Colonic mucosa (tissue), 4 donors: Measurements from ENCODE around the gene NDUFS2. TPM values are rescaled to one million over a fixed set of nuclear protein-coding genes. Genes with fewer than 3 reads are reported as not detected.
A peak's percentile ranks its signal among the peaks of the same experiment; 100 is the strongest.

Experiments used
- DNase-seq: peaks from one replicate; pipeline ENCODE4 v3.0.0-alpha.2; 2020
- H3K27ac ChIP-seq: fragments of 200-600 bp; one replicate; pipeline ENCODE4 v1.8.0; 2021
- H3K27me3 ChIP-seq: fragments of 200-600 bp; one replicate; pipeline ENCODE4 v1.8.0; 2021
- H3K36me3 ChIP-seq: fragments of 200-600 bp; one replicate; pipeline ENCODE4 v1.8.0; 2021
- H3K4me1 ChIP-seq: fragments of 200-600 bp; one replicate; pipeline ENCODE4 v1.8.0; 2021; ENCODE audit warnings: mild to moderate bottlenecking
- H3K4me3 ChIP-seq: fragments of 200-600 bp; one replicate; pipeline ENCODE4 v1.8.0; 2021
- H3K9ac ChIP-seq, 2 donors: one replicate each; pipeline ENCODE4 v1.7.0; 2013; ENCODE audit warnings: control low read depth in 2 of 2, low read depth in 2 of 2, low read length in 2 of 2
- H3K9me3 ChIP-seq: fragments of 200-600 bp; one replicate; pipeline ENCODE4 v1.8.0; 2021
- intact Hi-C: fragments of 100-400 bp; cut with DNase I; formaldehyde crosslinking; loops from one replicate; pipeline ENCODE4 v1.14.1; 2022
- total RNA-seq, 2 donors: library from RNA; stranded (reverse); fragmentation: NEBNext Ultra II Directional in 1 of 2; extraction: Animal tissue kit (Norgen Biotek cat#: 25700) in 1 of 2; gene quantifications; one replicate each; pipeline ENCODE4 v1.2.1, GENCODE V29; 2021
- TF ChIP-seq, protein P1 (sequence below): fragments of 200-600 bp; IDR thresholded peaks from one replicate; pipeline ENCODE4 v1.8.0; 2022; ENCODE audit warnings: antibody characterized with exemption, mild to moderate bottlenecking
- donor health status: healthy.
- donor health status: DM: no; HTN: no; CAD: no.
- donor health status: DM: no; HTN: no; CAD: no.

Gene NDUFS2
- total RNA-seq, 2 donors from 2014 or later = 167 to 169 TPM

GRCh38 chr1:161226759-161227158 is 24.6 kb downstream of the NDUFS2 start:
- Histone ChIP-seq H3K9me3 (no peaks in the 10 kb centered on the region), H3K27ac (peak overlapping the region; percentile 54), H3K4me3 (peak overlapping the region; percentile 58), H3K4me1 (peaks cover 20% of the 10 kb centered on the region), H3K27me3 (no peaks in the 10 kb centered on the region), H3K36me3 (peaks cover 7% of the 10 kb centered on the region), H3K9ac (peak overlapping the region; percentile 65 to 76)
- DNase-seq = no peak
- TF ChIP-seq, protein P1, sequence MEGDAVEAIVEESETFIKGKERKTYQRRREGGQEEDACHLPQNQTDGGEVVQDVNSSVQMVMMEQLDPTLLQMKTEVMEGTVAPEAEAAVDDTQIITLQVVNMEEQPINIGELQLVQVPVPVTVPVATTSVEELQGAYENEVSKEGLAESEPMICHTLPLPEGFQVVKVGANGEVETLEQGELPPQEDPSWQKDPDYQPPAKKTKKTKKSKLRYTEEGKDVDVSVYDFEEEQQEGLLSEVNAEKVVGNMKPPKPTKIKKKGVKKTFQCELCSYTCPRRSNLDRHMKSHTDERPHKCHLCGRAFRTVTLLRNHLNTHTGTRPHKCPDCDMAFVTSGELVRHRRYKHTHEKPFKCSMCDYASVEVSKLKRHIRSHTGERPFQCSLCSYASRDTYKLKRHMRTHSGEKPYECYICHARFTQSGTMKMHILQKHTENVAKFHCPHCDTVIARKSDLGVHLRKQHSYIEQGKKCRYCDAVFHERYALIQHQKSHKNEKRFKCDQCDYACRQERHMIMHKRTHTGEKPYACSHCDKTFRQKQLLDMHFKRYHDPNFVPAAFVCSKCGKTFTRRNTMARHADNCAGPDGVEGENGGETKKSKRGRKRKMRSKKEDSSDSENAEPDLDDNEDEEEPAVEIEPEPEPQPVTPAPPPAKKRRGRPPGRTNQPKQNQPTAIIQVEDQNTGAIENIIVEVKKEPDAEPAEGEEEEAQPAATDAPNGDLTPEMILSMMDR = no peak
- intact Hi-C loops = loop anchor here (5.0 kb wide), 1 partner anchor 66 kb away; no protein-coding TSS in a partner anchor

- Histone ChIP-seq H3K27ac (peak overlapping the region; percentile 54), H3K36me3 (peaks cover 7% of the 10 kb centered on the region), H3K4me3 (peak overlapping the region; percentile 10), H3K4me1 (peaks cover 20% of the 10 kb centered on the region), H3K9ac (peak overlapping the region; percentile 53 to 76), H3K9me3 (no peaks in the 10 kb centered on the region), H3K27me3 (no peaks in the 10 kb centered on the region)
- intact Hi-C loops = loop anchor here (5.0 kb wide), 1 partner anchor 65 kb away; no protein-coding TSS in a partner anchor
- DNase-seq = peak; percentile 88
- TF ChIP-seq, protein P1 = peak; percentile 89
Observed at GRCh38 chr1:161227196-161227871, 25.2 kb downstream of the NDUFS2 start.

DNA sequence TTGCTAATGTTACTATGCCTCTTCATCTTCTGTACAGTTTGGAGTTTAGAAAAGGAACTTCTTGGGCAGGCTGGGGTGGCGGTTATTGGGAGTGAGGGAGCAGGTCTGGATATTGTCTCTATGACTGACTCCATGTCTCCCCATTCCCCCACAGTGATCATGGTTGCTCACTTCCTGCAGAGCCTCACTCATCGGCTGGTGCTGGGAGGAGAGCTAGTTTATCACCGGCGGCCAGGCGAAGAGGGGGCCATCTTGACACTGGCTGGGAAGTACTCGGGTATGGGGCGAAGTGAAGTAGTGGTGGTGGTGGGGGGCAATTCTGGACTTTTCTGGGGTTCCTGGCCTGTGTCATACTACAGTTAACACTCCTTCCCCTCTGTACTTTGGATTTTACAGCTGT is 25.9 kb downstream of the NDUFS2 start:
- no peak overlapping the region for H3K4me3 ChIP-seq
- H3K27me3 ChIP-seq = no peaks in the 10 kb centered on the region
- DNase-seq = no peak
- peak overlapping the region in 1 of 2 donors; percentile 53 for H3K9ac ChIP-seq
- H3K36me3 ChIP-seq = peaks cover 7% of the 10 kb centered on the region
- H3K27ac ChIP-seq = peak overlapping the region; percentile 54
- TF ChIP-seq, protein P1 = no peak
- intact Hi-C loops = loop anchor here (5.0 kb wide), 1 partner anchor 64 kb away; no protein-coding TSS in a partner anchor
- H3K9me3 ChIP-seq = no peaks in the 10 kb centered on the region
- H3K4me1 ChIP-seq = peaks cover 20% of the 10 kb centered on the region

- Histone ChIP-seq H3K4me3 (no peak overlapping the region), H3K27me3 (no peaks in the 10 kb centered on the region), H3K27ac (no peak overlapping the region), H3K9ac (no peak overlapping the region), H3K4me1 (peaks cover 20% of the 10 kb centered on the region), H3K9me3 (no peaks in the 10 kb centered on the region), H3K36me3 (peaks cover 7% of the 10 kb centered on the region)
- no peak for DNase-seq
- intact Hi-C loops = loop anchor here (5.0 kb wide), 1 partner anchor 62 kb away; no protein-coding TSS in a partner anchor
- TF ChIP-seq, protein P1 = no peak
Observed at GRCh38 chr1:161229896-161230295, 27.7 kb downstream of the NDUFS2 start.

DNA sequence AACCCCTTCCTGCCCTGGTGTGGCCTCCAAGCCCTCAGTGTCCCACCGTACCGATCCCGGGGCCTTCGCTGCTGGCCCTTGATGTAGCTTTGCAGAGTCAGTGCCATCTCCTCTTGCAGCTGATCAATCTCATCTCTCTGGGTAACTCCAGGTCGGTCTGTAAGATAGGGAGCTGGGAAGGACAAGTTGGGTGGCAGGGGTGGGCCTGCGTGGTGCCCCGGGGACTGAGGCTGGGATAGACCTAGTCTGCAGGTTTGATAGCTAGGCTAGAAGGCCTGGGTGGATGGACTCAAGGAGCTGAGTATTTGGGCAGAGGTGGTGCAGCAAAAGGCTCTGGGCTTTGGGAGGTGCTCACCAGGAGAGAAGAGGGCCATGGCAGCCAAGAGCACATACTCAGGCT is 28.6 kb downstream of the NDUFS2 start:
- intact Hi-C loops = no loop called here
- no peaks in the 10 kb centered on the region for H3K9me3 ChIP-seq
- no peak for DNase-seq
- peaks cover 7% of the 10 kb centered on the region for H3K36me3 ChIP-seq
- H3K4me1 ChIP-seq = peaks cover 15% of the 10 kb centered on the region
- no peaks in the 10 kb centered on the region for H3K27me3 ChIP-seq
- TF ChIP-seq, protein P1 = no peak
- no peak overlapping the region for H3K4me3 ChIP-seq
- no peak overlapping the region for H3K27ac ChIP-seq
- no peak overlapping the region for H3K9ac ChIP-seq
